NCI-H1436 (cell line): ENCODE data around the gene AHRR.
A peak's percentile ranks its signal among the peaks of the same experiment; 100 is the strongest.
"Not testable (repeated sequence)": the region's sequence is repeated elsewhere in the genome, so short reads cannot be mapped to it uniquely, and the experiment has no call there.

ENCODE experiments used
- DNase-seq: peaks from one replicate; lab custom pipeline; 2025; lab: John Stamatoyannopoulos, UW

AHRR gene

GRCh38 chr5:459562-460272, 138.2 kb downstream of the AHRR start:
- no peak for DNase-seq

GRCh38 chr5:460273-460625, 138.7 kb downstream of the AHRR start:
- no peak for DNase-seq

- DNase-seq = no peak
These were observed 140.6 kb downstream of the AHRR start for GRCh38 chr5:462051-462481.

- no peak for DNase-seq
These were observed 141.8 kb downstream of the AHRR start for GRCh38 chr5:463301-463700.

- DNase-seq = no peak
These were observed 142.4 kb downstream of the AHRR start for GRCh38 chr5:463952-464351.

- no peak for DNase-seq
These were observed 142.9 kb downstream of the AHRR start for GRCh38 chr5:464446-464842.

- DNase-seq = no peak
These were observed 143.5 kb downstream of the AHRR start for GRCh38 chr5:464843-465590.

- DNase-seq = no peak
These were observed 144.3 kb downstream of the AHRR start for GRCh38 chr5:465591-466403.

GRCh38 chr5:466661-467310, 145.3 kb downstream of the AHRR start:
- no peak for DNase-seq

GRCh38 chr5:468401-468800, 146.9 kb downstream of the AHRR start:
- no peak for DNase-seq

GRCh38 chr5:469752-470483, 148.4 kb downstream of the AHRR start:
- DNase-seq = no peak

- DNase-seq = no peak
These were observed 149.6 kb downstream of the AHRR start for GRCh38 chr5:470961-471749.

- DNase-seq = no peak
These were observed 150.2 kb downstream of the AHRR start for GRCh38 chr5:471750-472058.

- no peak for DNase-seq
These were observed 150.7 kb downstream of the AHRR start for GRCh38 chr5:472076-472655.

GRCh38 chr5:472656-473550, 151.4 kb downstream of the AHRR start:
- peak; percentile 93 for DNase-seq

- no peak for DNase-seq
These were observed 152.2 kb downstream of the AHRR start for GRCh38 chr5:473551-474192.

- DNase-seq = not testable (repeated sequence)
These were observed 152.8 kb downstream of the AHRR start for GRCh38 chr5:474232-474839.

- no peak for DNase-seq
These were observed 153.5 kb downstream of the AHRR start for GRCh38 chr5:474840-475661.
